GM19452 (cell line): Measurements from ENCODE around the gene TMEM145.
"Not testable (repeated sequence)": the region's sequence is repeated elsewhere in the genome, so short reads cannot be mapped to it uniquely, and the experiment has no call there.

Experiments used
- ATAC-seq: cut with Tn5 transposase; IDR thresholded peaks from one replicate; pipeline ENCODE4 v1.9.1; 2021; ENCODE audit not compliant: unreplicated experiment

Gene TMEM145

GRCh38 chr19:42313840-42314755 is 989 bp downstream of the TMEM145 start:
- no peak for ATAC-seq

GRCh38 chr19:42315024-42315423 is 1.9 kb downstream of the TMEM145 start:
- no peak for ATAC-seq

GRCh38 chr19:42316223-42317211 is 3.4 kb downstream of the TMEM145 start:
- ATAC-seq = no peak

- ATAC-seq = no peak
Measured at GRCh38 chr19:42317535-42317934, 4.4 kb downstream of the TMEM145 start.

- ATAC-seq = no peak
Measured at GRCh38 chr19:42322305-42322704, 9.2 kb downstream of the TMEM145 start.

- ATAC-seq = no peak
Measured at GRCh38 chr19:42323473-42323851, 10.4 kb downstream of the TMEM145 start.

- ATAC-seq = no peak
Measured at GRCh38 chr19:42323852-42324654, 10.9 kb downstream of the TMEM145 start.

- no peak for ATAC-seq
Measured at GRCh38 chr19:42324655-42325307, 11.7 kb downstream of the TMEM145 start.

GRCh38 chr19:42325308-42325895 is 12.3 kb downstream of the TMEM145 start, which contains the start of gene MEGF8:
Gene MEGF8, plus strand, starts transcription at chr19:42325635. Its CDS starts 609 bp downstream, at chr19:42326244.
- peak; percentile 88 for ATAC-seq

- ATAC-seq = peak; percentile 10
Measured at GRCh38 chr19:42325896-42326771, 13.0 kb downstream of the TMEM145 start.

- no peak for ATAC-seq
Measured at GRCh38 chr19:42326969-42327368, 13.9 kb downstream of the TMEM145 start.

- no peak for ATAC-seq
Measured at GRCh38 chr19:42327381-42327780, 14.3 kb downstream of the TMEM145 start.

- no peak for ATAC-seq
Measured at GRCh38 chr19:42328106-42328505, 15.0 kb downstream of the TMEM145 start.

GRCh38 chr19:42328854-42329253 is 15.7 kb downstream of the TMEM145 start:
- no peak for ATAC-seq

GRCh38 chr19:42330241-42330711 is 17.2 kb downstream of the TMEM145 start:
- ATAC-seq = no peak

GRCh38 chr19:42331333-42331732 is 18.2 kb downstream of the TMEM145 start:
- ATAC-seq = not testable (repeated sequence)

GRCh38 chr19:42332059-42332458 is 18.9 kb downstream of the TMEM145 start:
- ATAC-seq = no peak

GRCh38 chr19:42333018-42333417 is 19.9 kb downstream of the TMEM145 start:
- ATAC-seq = no peak
